ENCODE data around the gene PTPDC1.
"Not testable (repeated sequence)": the region's sequence is repeated elsewhere in the genome, so short reads cannot be mapped to it uniquely, and the experiment has no call there.

Gene PTPDC1

GRCh38 chr9:94096819-94097577 is 12.7 kb downstream of the PTPDC1 start:
- no peak for DNase-seq

DNA sequence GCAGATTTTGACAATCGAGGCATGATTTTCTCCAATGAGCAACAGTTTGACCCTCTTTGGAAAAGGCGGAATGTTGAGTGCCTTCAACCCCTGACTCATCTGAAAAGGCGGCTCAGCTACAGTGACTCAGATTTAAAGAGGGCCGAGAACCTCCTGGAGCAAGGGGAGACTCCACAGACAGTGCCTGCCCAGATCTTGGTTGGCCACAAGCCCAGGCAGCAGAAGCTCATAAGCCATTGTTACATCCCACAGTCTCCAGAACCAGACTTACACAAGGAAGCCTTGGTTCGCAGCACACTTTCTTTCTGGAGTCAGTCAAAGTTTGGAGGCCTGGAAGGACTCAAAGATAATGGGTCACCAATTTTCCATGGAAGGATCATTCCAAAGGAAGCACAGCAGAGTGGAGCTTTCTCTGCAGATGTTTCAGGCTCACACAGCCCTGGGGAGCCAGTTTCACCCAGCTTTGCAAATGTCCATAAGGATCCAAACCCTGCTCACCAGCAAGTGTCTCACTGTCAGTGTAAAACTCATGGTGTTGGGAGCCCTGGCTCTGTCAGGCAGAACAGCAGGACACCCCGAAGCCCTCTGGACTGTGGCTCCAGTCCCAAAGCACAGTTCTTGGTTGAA is 13.6 kb downstream of the PTPDC1 start:
- no peak for DNase-seq

GRCh38 chr9:94100152-94100879 is 16.1 kb downstream of the PTPDC1 start:
- no peak for DNase-seq

- DNase-seq = no peak
These were observed 17.0 kb downstream of the PTPDC1 start for GRCh38 chr9:94101162-94101853.

DNA sequence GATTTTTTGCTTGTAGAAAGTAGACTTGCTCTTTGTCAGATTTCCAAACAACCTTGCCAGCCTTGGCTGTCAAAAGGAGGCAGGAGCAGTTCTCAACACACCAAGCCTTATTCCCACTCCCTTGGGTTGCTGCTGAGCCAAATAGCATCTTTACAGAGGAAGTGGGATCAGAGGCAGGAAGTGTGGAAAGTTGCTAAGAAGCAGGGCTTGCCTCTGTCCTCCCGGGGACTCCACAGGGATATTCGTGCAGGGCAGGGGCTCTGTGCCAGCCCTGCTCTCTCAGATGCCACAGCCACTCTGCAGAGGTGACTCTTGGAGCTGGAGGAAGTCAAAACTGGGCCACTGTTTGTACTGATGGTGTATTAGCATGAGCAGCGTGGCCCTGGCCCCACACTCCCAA is 24.3 kb downstream of the PTPDC1 start:
- DNase-seq = no peak

GRCh38 chr9:94110821-94111252 is 26.6 kb downstream of the PTPDC1 start:
- DNase-seq = no peak

DNA sequence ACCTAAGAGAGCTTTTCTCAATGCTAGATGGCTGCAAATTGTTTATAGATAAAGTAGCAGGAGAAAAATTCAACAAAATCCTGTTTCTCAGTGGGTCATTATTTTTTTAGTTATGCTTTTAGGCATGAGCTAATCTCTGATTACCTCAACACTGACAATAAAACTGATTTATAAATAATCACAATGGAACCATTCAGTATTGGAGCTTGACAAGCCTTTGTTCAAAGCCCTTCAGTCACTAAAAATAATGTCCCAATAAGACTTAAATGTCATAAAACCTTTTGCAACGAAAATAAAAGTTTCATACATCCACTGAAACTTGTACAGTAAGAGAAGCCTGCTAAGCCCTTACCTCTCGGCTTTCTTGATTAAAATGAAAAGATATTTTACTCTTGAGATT is 27.2 kb downstream of the PTPDC1 start:
- no peak for DNase-seq

- no peak for DNase-seq
These were observed 28.6 kb downstream of the PTPDC1 start for GRCh38 chr9:94112716-94113465.

- DNase-seq = not testable (repeated sequence)
These were observed 35.8 kb downstream of the PTPDC1 start for GRCh38 chr9:94120088-94120487.

GRCh38 chr9:94120854-94121376 is 36.7 kb downstream of the PTPDC1 start:
- no peak for DNase-seq

DNA sequence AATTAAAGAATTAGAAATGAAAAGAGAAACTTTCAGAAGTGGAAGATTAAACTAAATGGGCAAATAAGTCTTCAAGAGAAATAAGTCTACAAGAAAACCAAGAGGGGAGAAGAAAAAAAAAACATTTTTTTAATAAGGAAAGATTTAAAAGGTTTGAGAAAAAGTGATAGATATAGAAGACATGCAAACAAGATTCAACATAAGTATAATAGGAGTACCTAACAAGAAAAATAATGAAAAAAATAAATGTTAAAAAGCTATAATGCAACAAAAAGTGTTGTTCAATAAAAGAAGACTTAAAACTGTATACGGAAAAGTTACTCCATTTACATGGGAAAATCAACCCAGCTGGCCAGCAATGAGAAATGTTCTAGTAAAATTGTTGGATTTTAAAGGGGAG is 42.6 kb downstream of the PTPDC1 start:
- no peak for DNase-seq

DNA sequence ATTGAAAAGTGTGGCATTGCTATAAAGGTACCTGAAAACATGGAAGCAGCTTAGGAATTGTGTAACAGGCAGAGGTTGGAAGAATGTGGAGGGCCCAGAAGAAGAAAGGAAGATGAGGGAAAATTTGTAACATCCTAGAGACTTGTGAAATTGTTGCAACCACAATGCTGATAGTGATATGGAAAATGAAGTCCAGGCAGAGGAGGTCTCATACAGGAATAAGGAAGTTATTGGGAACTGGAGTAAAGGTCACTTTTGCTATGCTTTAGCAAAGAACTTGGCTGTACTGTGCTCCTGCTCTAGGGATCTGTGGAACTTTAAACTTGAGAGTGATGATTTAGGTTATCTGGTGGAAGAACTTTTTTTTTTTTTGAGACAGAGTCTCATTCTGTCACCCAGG is 43.5 kb downstream of the PTPDC1 start:
- DNase-seq = no peak

GRCh38 chr9:94128580-94128979 is 44.3 kb downstream of the PTPDC1 start:
- DNase-seq = no peak

- no peak for DNase-seq
These were observed 50.4 kb downstream of the PTPDC1 start for GRCh38 chr9:94134629-94135028.

DNA sequence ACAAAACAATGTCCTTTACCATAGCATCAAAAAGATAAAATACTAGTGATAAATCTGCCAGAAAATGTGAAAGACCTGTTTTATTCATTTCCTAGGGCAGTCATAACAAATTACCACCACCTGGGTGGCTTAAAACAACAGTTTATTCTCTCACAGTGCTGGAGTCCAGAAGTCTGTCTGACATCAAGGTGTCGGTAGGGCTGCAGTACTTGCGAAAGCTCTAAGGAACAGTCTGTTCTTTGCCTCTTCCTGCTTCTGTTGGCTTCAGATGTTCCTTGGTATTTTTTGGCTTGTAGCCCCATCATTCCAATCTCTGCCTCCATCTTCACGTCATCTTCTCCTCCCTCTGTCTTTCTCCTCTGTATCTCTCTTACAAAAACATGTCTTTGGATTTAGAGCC is 51.0 kb downstream of the PTPDC1 start:
- DNase-seq = no peak

- no peak for DNase-seq
These were observed 55.6 kb downstream of the PTPDC1 start for GRCh38 chr9:94139672-94140417.

GRCh38 chr9:94140418-94140780 is 56.1 kb downstream of the PTPDC1 start:
- no peak for DNase-seq

DNA sequence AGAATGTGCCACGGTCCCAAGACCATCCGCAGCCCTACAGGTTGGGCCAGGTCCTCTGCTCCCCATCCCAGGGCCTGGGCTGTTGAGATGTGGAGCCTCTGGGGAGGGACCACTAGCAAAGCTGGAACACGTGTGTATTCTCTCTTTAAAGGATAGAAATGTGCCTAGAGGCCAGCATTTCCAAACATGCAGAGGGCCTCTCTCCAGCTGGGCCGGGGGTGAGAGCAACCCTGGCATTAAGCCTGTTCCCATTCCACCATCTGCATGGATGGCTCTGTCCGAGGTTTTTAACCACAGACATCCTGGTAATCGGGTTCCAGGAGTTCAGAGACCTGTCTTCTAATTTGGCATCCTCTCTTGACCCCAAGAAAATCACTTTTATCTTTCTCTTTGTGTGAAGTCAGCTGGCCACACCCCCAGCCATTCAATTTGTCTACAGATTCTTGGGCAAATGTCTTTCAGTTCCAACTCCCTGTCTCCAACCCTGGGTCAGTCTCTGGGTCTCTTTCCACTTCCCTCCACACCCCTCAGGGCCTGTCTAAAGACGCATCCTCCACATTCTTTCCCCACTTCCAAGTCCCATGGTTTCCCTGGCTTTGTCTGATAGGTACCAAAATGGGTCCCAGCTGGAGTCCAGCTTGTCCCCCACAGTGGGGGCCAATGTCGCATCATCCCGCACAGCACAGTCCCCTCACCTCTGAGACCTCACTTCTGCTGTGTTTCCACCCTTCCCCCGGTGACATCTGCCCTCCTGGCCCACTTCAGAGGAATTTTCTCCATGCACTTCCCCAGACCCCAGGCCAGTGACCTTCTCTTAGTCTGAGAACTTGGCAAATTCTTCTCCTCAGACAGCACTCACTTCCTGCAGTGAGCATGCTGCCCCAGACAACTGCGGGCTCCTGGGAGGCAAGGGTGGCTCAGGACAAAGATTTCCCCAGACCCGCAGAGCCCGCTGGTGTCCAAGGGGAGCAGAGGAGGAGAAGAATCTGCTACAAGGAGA is 56.8 kb downstream of the PTPDC1 start:
- peak; percentile 8 for DNase-seq

DNA sequence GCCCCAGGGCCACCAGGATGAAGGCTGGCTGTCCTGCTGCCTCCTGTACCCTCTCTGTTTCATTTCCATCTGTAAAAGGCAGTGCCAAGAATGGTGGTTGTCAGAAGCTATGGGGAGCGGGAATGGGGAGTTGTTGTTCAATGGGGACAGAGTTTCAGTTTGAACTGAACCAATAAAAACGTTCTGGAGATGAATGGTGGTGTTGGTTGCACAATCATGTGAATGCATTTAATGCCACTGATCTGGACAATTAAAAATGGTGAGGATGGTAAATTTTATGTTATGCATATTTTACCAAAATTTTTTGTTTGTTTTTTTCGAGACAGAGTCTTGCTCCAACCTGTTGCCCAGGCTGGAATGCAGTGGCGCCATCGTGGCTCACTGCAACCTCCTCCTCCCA is 58.1 kb downstream of the PTPDC1 start:
- DNase-seq = no peak

GRCh38 chr9:94144394-94144793 is 60.1 kb downstream of the PTPDC1 start:
- no peak for DNase-seq
